Measurements from ENCODE around the gene PRKAR1B. TPM values are rescaled to one million over a fixed set of nuclear protein-coding genes. Genes with fewer than 3 reads are reported as not detected.
"Not testable (repeated sequence)": the region's sequence is repeated elsewhere in the genome, so short reads cannot be mapped to it uniquely, and the experiment has no call there.

The PRKAR1B gene
- total and polyA plus RNA-seq, 10 of the 15 experiments (the other 5 are each of a cell fraction or from before 2014, with no cell fraction given): 1.4 to 45.6 (median 19.3) TPM

- SMC1A ChIA-PET (ENCODE audit: uncharacterized antibody, unreplicated experiment); CTCF ChIA-PET; FAIRE-seq: not testable (repeated sequence)
These were observed 70.1 kb downstream of the PRKAR1B start for GRCh38 chr7:657010-657409.

GRCh38 chr7:655758-656157 is 71.3 kb downstream of the PRKAR1B start:
- ATAC-seq: no peak
- intact Hi-C loops (cut with micrococcal nuclease; ENCODE audit: unreplicated experiment): no loop called here
- ChIA-PET SMC1A (ENCODE audit: uncharacterized antibody, unreplicated experiment) (no interaction called here), RAD21 (ENCODE audit: unreplicated experiment) (no interaction called here), POLR2A (no interaction called here), CTCF (no interaction called here)
- Histone ChIP-seq H3K36me3 (ENCODE audit: control insufficient read depth in 2 of 2, insufficient read depth in 2 of 2, low read length in 1 of 2) (peaks cover 0 to 3% of the 10 kb centered on the region in 2 experiments; a peak in 2 of 4 replicates), H3K4me3 (no peak overlapping the region), H4K20me1 (ENCODE audit: control insufficient read depth, insufficient read depth) (no peaks in the 10 kb centered on the region), H3K9ac (ENCODE audit: control insufficient read depth, insufficient read depth, low read length) (no peak overlapping the region), H3K27ac (ENCODE audit: control insufficient read depth, insufficient read depth) (no peak overlapping the region), H3K4me2 (ENCODE audit: control insufficient read depth, insufficient read depth) (no peak overlapping the region), H3K79me2 (ENCODE audit: control insufficient read depth, insufficient read depth, low read length) (no peaks in the 10 kb centered on the region), H2AFZ (ENCODE audit: control insufficient read depth, low read depth, low read length) (no peak overlapping the region), H3K9me3 (replicated peaks; ENCODE audit: control insufficient read depth, insufficient read depth, low read length) (peaks cover 22% of the 10 kb centered on the region; the same call in 2 of the 3 replicates), H3K4me1 (ENCODE audit: control insufficient read depth, insufficient read depth, low read length) (no peaks in the 10 kb centered on the region), H3K27me3 (replicated peaks in 1 of 2; ENCODE audit: control insufficient read depth in 2 of 2, insufficient read depth in 2 of 2, low read length in 1 of 2) (no peaks in the 10 kb centered on the region)
- in situ Hi-C loops (cut with MboI): no loop called here
- BruUV-seq (replicated peaks): no TSS peak
- no peak for FAIRE-seq
- no peak for DNase-seq (ENCODE audit: low read depth, low spot score)
- WGBS (ENCODE audit: insufficient coverage, insufficient replicate concordance, low lambda C conversion rate, missing lambda C conversion rate): 86% methylated on average over 4 of the region's 4 CpGs
- TF ChIP-seq CBX5 (IDR thresholded peaks at IDR 0.05; ENCODE audit: low read depth) (no peak), NR2C2 (IDR thresholded peaks at IDR 0.05; ENCODE audit: borderline replicate concordance, control insufficient read depth, insufficient read length, low read depth) (no peak), BHLHE40 (IDR thresholded peaks at IDR 0.05; ENCODE audit: borderline replicate concordance in 1 of 2, low read depth in 2 of 2, low read length in 1 of 2) (no peak), RBBP5 (conservative IDR thresholded peaks at IDR 0.05) (no peak), MEF2A (IDR thresholded peaks at IDR 0.05; ENCODE audit: insufficient read depth, low read depth, low read length) (no peak), MXI1 (IDR thresholded peaks at IDR 0.05; ENCODE audit: low read depth, low read length) (no peak), ZNF24 (IDR thresholded peaks at IDR 0.05) (no peak), SP1 (IDR thresholded peaks at IDR 0.05; ENCODE audit: low read depth, low read length) (no peak), CBFB (IDR thresholded peaks at IDR 0.05; ENCODE audit: low read depth) (no peak), ZNF207 (IDR thresholded peaks at IDR 0.05; ENCODE audit: borderline replicate concordance) (no peak), RFX5 (IDR thresholded peaks at IDR 0.05; ENCODE audit: low read depth, low read length) (no peak), MEF2B (IDR thresholded peaks at IDR 0.05; ENCODE audit: partially characterized antibody, poor library complexity, severe bottlenecking) (no peak), EZH2 (IDR thresholded peaks at IDR 0.05; ENCODE audit: borderline replicate concordance, control insufficient read depth, low read depth, low read length) (no peak), CREB1 (IDR thresholded peaks at IDR 0.05; ENCODE audit: low read depth) (no peak)
- TF ChIP-seq, protein P1, sequence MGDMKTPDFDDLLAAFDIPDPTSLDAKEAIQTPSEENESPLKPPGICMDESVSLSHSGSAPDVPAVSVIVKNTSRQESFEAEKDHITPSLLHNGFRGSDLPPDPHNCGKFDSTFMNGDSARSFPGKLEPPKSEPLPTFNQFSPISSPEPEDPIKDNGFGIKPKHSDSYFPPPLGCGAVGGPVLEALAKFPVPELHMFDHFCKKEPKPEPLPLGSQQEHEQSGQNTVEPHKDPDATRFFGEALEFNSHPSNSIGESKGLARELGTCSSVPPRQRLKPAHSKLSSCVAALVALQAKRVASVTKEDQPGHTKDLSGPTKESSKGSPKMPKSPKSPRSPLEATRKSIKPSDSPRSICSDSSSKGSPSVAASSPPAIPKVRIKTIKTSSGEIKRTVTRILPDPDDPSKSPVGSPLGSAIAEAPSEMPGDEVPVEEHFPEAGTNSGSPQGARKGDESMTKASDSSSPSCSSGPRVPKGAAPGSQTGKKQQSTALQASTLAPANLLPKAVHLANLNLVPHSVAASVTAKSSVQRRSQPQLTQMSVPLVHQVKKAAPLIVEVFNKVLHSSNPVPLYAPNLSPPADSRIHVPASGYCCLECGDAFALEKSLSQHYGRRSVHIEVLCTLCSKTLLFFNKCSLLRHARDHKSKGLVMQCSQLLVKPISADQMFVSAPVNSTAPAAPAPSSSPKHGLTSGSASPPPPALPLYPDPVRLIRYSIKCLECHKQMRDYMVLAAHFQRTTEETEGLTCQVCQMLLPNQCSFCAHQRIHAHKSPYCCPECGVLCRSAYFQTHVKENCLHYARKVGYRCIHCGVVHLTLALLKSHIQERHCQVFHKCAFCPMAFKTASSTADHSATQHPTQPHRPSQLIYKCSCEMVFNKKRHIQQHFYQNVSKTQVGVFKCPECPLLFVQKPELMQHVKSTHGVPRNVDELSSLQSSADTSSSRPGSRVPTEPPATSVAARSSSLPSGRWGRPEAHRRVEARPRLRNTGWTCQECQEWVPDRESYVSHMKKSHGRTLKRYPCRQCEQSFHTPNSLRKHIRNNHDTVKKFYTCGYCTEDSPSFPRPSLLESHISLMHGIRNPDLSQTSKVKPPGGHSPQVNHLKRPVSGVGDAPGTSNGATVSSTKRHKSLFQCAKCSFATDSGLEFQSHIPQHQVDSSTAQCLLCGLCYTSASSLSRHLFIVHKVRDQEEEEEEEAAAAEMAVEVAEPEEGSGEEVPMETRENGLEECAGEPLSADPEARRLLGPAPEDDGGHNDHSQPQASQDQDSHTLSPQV (IDR thresholded peaks at IDR 0.05): no peak

More at GRCh38 chr7:657010-657409, 70.1 kb downstream of the PRKAR1B start:
- TF ChIP-seq ZNF24 (IDR thresholded peaks at IDR 0.05): peak; percentile 88
- H3K4me1 ChIP-seq (ENCODE audit: control insufficient read depth, insufficient read depth, low read length); POLR2A ChIA-PET; H3K4me3 ChIP-seq; H3K27me3 ChIP-seq (replicated peaks in 1 of 2; ENCODE audit: control insufficient read depth in 2 of 2, insufficient read depth in 2 of 2, low read length in 1 of 2); H3K9ac ChIP-seq (ENCODE audit: control insufficient read depth, insufficient read depth, low read length); BruUV-seq (replicated peaks); H3K36me3 ChIP-seq (ENCODE audit: control insufficient read depth in 2 of 2, insufficient read depth in 2 of 2, low read length in 1 of 2); H3K4me2 ChIP-seq (ENCODE audit: control insufficient read depth, insufficient read depth); ATAC-seq; H4K20me1 ChIP-seq (ENCODE audit: control insufficient read depth, insufficient read depth); in situ Hi-C loops (cut with MboI); H3K79me2 ChIP-seq (ENCODE audit: control insufficient read depth, insufficient read depth, low read length); H3K27ac ChIP-seq (ENCODE audit: control insufficient read depth, insufficient read depth); intact Hi-C loops (cut with micrococcal nuclease; ENCODE audit: unreplicated experiment); RAD21 ChIA-PET (ENCODE audit: unreplicated experiment); H2AFZ ChIP-seq (ENCODE audit: control insufficient read depth, low read depth, low read length); DNase-seq (ENCODE audit: low read depth, low spot score): not testable (repeated sequence)
- peaks cover 16% of the 10 kb centered on the region; the same call in 2 of the 3 replicates for H3K9me3 ChIP-seq (replicated peaks; ENCODE audit: control insufficient read depth, insufficient read depth, low read length)
- WGBS (ENCODE audit: insufficient coverage, insufficient replicate concordance, low lambda C conversion rate, missing lambda C conversion rate): 82% methylated on average over 3 of the region's 3 CpGs

Measured in GM12878 (cell line).